ENCODE data around the gene SCN4A.
"Not testable (repeated sequence)": the region's sequence is repeated elsewhere in the genome, so short reads cannot be mapped to it uniquely, and the experiment has no call there.

DNA sequence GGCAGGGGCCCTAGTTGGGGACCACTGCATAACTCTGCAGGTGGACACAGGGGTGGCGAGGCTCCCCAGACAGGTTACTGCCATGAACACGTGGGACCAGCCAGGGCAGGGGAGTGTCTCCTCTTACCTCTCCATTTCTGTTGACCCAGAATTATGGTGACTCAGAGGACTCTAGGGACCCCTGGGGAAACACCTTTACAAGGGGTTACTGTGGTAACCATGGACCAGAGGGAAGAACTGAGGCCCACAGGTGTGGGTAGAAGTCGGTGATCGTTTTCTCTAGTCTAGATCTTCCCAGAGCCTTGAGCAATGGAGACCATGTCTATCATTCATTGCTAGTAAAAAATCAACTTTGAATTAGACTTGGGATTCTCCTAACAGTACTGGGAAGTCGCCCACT, 51.9 kb downstream of the SCN4A start:
- not testable (repeated sequence) for TF ChIP-seq POLR2AphosphoS5 (IDR thresholded peaks at IDR 0.05; ENCODE audit: low read depth, low read length)
- TF ChIP-seq, protein P1, sequence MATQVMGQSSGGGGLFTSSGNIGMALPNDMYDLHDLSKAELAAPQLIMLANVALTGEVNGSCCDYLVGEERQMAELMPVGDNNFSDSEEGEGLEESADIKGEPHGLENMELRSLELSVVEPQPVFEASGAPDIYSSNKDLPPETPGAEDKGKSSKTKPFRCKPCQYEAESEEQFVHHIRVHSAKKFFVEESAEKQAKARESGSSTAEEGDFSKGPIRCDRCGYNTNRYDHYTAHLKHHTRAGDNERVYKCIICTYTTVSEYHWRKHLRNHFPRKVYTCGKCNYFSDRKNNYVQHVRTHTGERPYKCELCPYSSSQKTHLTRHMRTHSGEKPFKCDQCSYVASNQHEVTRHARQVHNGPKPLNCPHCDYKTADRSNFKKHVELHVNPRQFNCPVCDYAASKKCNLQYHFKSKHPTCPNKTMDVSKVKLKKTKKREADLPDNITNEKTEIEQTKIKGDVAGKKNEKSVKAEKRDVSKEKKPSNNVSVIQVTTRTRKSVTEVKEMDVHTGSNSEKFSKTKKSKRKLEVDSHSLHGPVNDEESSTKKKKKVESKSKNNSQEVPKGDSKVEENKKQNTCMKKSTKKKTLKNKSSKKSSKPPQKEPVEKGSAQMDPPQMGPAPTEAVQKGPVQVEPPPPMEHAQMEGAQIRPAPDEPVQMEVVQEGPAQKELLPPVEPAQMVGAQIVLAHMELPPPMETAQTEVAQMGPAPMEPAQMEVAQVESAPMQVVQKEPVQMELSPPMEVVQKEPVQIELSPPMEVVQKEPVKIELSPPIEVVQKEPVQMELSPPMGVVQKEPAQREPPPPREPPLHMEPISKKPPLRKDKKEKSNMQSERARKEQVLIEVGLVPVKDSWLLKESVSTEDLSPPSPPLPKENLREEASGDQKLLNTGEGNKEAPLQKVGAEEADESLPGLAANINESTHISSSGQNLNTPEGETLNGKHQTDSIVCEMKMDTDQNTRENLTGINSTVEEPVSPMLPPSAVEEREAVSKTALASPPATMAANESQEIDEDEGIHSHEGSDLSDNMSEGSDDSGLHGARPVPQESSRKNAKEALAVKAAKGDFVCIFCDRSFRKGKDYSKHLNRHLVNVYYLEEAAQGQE (IDR thresholded peaks at IDR 0.05; ENCODE audit: insufficient read depth in 1 of 2, low read depth in 2 of 2, low read length in 1 of 2): not testable (repeated sequence)
- TF ChIP-seq, protein P2, sequence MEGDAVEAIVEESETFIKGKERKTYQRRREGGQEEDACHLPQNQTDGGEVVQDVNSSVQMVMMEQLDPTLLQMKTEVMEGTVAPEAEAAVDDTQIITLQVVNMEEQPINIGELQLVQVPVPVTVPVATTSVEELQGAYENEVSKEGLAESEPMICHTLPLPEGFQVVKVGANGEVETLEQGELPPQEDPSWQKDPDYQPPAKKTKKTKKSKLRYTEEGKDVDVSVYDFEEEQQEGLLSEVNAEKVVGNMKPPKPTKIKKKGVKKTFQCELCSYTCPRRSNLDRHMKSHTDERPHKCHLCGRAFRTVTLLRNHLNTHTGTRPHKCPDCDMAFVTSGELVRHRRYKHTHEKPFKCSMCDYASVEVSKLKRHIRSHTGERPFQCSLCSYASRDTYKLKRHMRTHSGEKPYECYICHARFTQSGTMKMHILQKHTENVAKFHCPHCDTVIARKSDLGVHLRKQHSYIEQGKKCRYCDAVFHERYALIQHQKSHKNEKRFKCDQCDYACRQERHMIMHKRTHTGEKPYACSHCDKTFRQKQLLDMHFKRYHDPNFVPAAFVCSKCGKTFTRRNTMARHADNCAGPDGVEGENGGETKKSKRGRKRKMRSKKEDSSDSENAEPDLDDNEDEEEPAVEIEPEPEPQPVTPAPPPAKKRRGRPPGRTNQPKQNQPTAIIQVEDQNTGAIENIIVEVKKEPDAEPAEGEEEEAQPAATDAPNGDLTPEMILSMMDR (IDR thresholded peaks at IDR 0.05): not testable (repeated sequence)
